Activated T-helper 1 cell treated with Interleukin-2 at 50 U/mL for 16 hours (primary cell): ENCODE results near the gene PARD6A.

Experiments
- DNase-seq: peaks from one replicate; pipeline ENCODE4 v3.0.0-alpha.2; 2020; ENCODE audit warnings: low read depth

PARD6A gene

DNA sequence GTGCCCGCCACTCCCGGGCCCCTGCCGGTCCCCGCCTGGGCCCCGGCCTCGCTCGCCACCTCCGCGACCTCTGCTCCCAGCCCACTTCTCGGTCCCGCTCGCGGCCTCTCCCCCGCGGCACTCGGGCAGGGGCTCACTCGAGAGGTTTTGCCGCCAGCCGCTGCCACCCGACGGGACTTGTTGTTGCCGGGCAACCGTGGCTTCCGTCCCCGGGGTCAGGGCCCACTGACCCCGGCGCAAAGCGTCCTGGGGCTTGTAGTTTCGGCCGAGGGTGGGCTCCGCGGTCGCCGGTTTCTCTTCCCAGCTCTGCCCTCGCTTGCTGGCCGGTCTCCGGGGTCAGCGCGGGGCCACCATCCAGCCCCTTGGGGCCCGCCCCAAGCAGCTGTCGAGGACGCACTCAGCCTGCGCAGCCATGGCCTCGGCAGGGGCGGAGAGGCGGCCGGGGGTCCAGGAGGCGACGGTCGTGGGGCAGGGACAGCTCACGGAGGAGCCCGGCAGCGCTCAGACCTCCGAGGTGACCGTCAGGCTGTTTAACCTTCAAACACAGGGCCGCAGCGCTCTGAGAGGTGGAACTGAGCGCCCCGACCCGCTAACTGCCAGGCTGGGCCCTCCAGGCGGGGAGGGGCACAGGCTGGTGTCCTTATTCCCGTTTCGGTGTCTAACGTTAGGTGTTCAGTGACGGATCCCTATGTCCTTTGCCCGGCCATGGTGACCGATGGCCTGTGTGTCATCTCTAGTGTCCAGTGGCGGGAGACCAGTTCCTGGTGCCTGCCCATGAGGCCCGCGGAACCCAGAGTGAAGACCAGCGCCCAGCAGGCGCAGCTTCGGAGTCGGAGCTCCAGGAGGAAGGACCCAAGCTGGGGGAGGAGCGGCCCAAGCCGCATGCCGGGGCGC is 6.0 kb downstream of the PARD6A start, which contains the start of the genes C16orf86 and ENKD1:
Gene C16orf86 (plus strand): TSS at position 256 of the 894 bp plus-strand sequence. CDS start 157 bp downstream, at position 413.
Gene ENKD1 (minus strand): TSS at position 192 of the 894 bp plus-strand sequence. CDS start 308 bp downstream, outside the sequence.
- peak; percentile 73 for DNase-seq

DNA sequence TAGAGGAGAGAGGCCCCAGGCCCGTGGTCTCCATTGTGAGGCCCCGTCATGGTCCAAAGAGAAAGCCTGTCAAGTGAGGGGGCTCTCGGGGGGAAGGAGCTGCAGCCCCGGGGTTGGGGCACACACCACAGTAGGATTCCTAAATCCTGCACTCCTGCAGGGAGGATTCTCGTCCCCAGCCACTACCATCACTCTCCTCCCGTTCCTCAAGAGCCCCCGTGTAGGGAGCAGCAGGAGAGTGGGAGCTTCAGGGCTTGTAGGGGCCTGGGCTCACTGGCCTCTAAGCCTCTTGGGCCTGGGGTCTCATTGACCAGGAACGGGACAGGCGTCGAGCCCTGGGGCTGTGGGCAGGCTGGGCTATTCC is 6.7 kb downstream of the PARD6A start:
- no peak for DNase-seq

DNA sequence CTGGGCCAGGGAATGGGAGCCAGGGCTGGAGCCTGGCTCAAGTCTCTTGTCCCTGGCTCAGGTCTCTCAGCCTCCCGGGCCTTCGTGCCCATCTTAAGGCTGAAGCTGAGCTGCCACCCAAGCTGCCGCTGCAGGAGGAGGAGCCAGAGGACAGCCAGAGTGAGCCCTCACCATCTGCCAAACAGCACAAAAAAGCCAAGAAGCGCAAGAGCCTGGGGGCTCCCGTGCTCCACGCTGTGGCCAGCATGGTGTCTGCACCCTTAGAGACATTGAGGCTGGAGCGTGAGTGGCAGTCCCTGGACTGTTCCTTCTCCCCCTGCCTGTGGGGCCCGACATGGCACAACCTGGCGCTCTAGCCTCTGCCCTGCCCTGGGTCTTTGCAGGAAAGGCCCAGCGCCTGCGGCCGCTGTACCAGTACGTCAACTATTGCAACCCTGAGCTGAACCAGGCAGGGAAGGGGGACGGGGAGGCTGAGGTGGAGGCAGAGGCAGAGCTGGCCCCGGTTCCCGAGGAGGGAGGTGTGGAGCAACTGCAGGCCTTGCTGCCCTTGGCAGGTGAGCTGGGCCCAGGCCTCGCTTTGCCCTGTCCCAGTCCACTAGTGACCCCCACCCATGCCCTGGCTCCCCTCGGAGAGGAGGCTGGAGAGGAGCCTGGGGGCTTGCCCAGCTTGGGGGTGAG is 7.2 kb downstream of the PARD6A start:
- peak; percentile 71 for DNase-seq

DNA sequence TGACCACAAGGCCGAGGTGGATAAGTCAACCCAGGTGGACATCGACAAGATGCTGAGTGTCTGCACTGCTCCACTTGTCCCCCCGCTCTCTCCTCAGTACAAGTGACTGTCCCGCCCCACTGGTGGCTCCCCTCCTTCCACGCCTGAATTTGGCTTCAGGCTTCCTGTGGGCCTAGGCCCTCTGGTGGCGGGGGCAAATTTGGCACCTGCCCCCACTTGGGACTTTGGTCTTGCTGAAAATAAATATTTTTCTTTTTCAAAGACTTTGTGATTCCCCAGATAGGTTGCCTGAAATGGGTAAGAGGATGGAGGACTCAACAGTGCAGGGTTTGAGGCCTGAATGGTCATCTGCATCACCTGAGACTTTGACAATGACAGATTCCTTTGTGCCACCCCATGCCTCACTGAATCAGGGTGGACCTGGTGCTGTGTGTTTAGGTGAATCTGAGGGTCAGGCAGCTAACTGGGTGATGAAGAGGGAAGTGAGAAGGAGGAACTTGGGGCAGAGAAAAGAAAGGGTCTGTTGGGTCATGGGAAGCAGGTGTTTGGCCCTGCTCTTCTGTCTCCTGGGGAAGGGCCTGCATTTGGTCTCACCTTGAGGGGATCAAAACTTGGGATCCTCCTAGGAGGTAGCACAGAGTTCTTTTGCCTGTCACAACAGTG is 7.9 kb downstream of the PARD6A start:
- DNase-seq: no peak

DNA sequence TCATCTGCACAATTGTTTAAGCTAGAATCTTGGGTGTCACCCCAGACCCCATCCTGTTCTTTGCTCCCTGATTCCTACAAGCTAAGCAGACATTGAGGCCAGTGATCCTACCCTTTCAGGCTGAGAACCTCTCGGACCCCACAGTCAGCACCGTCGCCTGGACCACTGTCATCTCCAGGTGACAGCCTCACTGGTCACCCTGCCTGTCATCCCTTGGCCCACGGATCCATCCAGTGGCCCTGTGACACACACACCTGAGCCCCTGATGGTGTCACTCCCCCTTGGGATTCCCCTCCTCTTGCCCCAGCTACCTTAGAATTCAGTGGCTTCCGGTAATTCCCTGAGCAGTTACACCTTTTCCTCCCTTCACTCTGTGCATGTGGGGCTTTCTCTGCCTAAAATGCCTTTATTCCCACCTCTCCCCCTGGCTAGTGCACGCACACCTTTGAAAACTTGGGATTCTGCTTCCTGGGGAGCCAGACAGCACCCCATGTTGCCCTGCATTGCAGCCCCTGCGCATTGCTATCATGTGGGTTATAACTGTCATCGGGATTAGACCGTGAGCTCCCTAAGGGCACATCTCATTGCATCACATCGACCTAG is 8.8 kb downstream of the PARD6A start:
- no peak for DNase-seq

DNA sequence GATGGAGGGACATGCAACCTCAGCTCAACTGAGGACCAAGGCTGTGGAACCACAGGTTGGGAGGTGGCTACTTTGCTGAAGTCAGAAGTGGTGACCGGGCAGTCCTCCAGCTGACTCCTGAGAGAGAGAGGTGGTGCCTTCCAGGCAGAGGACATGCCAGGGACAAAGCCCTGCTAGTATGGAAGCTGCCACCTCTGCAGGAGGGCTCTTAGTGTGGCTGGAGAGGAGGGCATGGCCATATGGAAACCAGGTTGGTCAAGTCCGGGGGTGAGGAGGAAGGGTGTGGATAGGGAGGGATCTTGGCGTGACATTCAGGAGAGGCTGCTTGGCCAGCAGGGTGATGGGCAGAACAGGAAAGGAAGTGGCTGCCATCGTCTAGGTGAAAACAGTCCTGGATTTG is 11.5 kb downstream of the PARD6A start:
- no peak for DNase-seq

DNA sequence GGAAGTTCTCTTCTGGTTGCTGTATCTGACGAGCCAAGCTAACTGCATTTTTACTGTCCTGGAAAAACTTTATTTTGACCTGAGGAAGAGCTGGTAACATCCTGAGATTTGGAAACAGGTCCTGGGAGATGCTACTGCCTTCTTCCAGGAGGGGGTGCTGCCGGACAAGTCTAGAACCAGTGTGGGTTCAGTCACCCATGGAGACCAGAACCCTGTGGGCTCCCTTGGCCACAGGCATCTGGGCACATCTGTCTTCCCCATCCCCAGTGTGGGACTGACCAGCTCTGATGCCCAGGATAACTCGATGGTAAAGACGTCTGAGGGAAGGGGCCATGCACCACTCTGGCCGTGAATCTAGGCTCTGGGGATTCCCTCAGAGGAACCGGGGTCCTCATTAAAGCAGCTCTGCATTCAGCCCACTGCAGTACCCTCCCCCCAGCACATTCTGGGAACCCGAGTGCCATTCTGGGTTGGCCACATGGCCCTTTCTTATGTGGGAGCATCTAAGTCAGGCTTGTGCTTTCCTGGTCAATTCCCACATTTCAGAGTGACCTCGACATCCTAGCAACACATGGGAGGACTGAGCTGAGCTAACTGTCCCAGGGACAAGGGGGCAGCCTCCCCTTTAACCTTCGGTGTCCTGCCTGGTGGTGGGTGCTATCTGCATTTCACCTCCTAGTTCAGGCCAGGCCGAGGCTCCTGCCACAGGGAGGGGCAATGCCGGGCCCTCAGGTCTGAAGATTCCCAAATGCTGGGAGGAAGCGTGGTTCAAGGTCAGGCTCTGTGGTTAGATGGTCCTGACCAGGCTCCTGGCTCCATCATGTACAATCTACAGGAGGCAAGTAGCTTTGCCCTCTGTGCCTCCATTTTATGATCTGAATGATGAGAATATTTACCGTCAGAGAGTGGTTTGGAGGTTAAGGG is 12.2 kb downstream of the PARD6A start:
- DNase-seq: no peak

DNA sequence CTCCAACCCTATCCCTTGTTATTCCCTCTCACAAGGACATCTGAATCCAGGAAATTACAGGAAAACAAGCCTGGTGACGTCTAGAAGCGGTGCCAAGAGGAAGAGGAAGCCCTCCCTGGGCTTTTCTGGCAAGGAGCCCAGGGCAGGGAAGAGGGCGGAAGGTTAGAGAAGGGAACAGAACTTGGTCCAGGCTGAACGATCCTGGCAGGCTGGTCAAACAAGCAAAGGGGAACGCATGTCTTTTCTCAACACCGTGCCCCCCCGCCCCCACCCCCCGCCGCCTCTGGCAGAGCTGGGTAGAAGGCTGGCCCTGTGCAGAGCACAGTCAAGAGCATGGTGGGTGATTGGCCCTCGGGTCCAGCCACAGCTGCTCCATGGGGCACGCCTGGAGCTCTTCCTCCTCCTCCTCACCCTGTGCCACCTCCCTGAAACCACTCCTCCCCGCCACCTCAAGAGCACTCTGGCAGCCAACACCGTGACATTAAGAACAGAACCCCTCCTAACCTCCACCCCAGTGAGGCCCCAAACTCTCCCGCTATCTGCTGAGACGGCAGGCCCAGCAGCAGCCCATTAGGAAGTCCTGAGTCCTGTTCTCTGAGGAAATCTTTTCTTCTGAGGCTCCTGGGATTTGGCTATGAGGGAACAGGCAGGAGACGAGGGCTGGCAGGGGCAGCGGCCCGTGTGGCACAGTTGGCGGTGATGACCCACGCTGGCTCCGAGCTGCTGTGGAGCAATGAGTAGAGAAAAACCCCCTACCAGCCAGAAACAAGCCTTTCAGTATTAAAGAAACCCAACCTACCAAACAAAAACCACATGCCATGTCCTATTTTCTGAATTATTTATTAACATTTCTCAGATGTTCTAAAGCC is 13.2 kb downstream of the PARD6A start:
- no peak for DNase-seq

DNA sequence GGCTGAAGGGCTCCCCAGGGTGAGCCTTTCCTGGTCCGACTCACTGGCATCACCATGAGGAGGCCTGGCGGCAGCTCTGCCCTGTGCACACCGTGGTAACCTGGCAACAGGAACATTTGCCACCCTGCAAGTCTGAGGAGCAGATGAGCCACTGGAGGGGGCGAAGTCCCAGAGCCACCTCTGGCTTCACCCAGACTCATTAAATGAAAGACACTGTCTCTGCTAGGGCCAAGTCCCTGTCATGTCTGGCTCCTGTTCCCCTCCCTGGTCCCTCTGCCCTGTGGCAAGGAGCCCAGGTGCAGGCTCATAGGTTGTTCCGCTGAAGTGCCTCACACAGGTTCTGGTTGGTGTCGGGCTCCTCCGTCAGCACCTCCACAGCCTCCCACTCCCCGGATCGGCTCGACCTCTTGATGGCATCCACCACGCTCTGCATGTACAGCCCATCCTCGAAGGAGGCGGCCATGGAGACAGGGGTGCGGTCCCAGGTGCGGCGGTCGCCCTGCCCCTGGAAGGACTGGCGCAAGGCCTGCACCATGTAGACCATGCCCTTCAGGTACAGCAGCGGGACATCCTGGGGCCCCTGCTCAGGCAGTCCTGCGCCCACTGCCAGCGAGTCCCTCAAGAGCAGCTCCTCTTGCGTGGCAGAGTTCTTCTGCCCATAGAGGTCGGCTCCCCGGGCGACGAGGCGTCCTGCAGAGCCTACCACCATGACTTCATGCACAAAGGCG is 14.3 kb downstream of the PARD6A start:
- no peak for DNase-seq

DNA sequence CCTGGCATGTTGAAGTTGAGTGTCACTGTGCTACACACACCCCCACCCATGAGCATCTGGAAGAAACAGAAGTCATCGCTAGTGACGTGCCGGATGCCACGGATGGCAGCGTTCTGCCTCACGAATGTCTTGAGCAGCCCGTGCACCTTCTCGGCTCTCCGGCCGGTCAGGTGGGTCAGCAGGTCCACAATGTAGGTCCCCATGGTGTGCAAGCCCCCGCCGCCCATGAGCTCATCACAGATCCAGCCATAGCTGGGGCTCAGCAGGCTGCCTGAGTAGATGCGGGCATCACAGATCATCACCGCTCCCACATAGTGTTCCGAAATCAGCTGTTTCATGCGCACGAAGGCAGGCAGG is 14.8 kb downstream of the PARD6A start:
- no peak for DNase-seq

DNA sequence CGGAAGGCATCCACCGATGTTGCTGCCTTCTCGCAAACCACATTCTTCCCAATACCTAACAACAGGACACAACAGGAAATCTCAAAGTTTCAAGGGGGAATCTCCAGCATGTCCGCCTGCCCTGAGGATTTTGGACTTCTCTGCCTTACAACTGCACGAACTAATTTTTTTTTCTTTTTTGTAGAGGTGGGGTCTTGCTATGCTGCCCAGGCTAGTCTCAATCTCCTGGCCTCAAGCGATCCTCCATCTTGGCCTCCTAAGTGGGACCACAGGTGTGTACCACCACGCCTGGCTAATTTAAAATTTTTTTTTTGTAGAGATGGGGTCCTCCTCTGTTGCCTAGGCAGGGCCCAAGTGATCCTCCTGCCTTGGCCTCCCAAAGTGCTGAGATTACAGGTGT is 15.2 kb downstream of the PARD6A start:
- no peak for DNase-seq

DNA sequence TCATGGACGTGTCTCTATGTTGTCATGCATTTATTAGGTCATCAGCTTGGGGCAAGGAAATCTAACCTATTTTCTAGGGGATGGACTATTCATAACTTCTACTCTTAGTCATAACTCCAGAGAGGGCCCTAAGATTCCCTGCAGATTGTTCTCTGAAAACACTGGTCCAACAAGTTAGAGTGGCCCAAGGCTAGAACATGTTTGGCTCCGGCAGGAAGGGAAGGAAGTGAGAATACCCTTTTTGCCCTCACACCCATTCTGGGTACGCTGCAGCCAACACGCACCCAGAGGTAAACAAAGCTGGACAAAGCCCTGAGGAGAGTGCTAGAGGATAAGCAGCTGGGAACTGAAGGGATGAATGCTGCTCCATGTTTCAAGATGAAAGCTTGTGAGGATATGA is 15.8 kb downstream of the PARD6A start:
- no peak for DNase-seq

DNA sequence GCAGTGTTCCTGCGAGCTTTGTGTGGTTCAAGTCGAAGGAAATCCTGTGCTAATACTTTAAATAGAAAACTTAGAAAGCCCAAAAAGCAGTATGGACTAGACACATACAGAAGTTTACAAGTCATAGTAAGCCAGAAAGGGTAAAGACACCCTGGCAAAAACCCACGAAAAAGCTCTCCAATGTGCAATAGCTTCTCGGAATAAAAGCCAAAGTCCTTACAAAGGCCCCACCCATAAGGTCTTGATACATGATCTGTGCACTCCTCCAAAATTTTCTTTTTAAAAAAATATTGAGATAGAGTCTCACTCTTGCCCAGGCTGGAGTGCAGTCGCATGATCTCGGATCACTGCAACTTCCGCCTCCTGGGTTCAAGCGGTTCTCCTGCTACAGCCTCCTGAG is 16.2 kb downstream of the PARD6A start:
- no peak for DNase-seq

DNA sequence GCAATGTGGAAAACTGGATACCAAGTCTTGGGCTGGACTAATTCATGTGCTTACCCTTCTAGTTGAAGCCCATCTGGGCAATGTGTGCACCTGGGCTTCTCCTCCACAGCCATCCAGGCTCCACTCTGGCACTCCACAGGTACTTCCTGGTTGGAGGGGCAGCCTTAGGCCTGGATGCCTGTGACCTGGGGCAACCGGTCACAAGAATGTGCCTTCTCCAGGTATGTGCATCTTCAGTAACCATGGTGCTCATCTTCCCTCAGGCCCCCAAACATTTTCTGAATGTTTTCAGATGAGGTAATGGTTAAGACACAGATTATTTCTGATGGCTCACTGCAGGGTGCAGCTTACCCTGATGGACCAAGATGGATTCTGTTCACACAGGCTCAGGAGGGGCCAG is 17.0 kb downstream of the PARD6A start:
- DNase-seq: no peak

DNA sequence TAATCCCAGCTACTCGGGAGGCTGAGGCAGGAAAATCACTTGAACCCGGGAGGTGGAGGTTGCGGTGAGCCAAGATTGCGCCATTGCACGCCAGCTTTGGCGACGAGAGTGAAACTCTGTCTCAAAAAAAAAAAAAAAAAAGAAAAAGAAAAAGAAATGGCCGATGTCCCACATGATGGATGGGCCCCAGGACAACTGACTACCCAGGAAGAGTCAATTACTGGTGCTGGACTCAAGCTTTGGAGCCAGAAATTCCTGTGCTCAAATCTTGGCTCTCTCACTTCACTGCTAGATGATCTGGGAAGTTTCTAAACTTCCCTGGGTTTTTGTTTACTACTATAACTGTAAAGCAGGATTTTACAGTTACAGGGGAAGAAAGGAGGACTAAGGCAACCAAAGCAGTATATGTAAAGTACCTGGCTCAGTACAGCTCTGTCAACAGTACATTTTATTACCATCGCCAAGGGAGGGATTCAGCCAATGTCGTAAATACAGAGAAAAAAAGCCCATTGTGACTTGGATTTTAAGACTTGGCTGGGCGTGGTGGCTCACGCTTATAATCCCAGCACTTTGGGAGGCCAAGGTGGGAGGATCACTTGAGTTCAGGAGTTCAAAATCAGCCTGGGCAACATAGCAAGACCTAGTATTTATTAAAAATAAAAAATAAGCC is 17.7 kb downstream of the PARD6A start:
- DNase-seq: no peak

DNA sequence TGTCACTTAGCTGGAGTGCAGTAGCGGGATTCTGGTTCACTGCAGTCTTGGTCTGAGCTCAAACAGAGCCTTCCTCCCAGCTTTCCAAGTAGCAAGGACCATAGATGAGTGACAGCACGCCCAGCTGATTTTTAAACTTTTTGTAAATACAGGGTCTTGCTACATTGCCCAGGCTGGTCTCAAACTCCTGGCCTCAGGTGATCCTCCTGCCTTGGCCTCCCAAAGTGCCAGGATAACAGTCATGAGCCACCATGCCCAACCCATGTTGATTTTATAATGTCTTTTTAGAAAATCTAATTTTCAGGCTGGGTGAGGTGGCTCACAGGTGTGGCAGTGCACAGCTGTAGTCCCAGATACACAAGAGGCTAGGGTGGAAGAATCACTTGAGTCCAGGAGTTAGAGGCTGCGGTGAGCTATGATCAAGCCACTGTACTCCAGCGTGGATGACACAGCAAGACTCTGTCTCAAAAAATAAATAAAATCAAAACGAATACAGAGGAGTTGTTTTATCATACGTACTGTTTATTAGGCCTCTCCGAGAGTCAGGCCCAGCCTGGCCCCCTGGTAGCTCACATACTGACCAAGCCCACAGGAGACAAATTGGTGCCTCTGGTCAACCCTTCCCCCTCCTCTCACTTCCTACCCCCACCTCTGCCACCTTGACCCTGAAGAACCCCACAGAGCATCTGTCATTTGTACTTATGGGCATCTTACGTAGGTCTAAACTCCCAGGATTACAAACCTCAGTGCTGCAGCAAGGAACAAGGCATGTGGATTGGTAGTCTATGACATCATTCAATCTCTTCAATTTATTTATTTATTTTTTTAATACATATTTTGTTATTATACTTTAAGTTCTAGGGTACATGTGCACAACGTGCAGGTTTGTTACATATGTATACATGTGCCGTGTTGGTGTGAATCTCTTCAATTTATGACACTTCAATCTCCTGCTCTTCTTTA is 19.5 kb downstream of the PARD6A start:
- no peak for DNase-seq

DNA sequence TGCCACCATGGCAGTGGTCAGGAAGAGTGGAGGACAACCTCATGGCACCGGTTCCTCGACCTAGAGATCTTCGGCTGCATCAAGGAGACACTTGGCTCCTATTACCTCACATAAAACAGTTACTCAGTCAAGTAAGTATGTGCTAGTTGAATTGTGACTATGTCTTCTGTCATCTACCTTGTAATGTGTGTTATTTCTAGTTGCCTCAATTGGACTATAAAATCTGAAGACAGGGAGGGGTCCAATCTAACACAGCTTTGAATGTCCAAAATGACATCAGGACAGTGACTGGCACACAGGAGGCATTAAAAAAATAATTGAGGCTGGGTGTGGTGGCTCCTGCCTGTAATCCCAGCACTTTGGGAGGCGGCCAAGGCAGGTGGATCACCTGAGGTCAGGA is 23.0 kb downstream of the PARD6A start:
- DNase-seq: no peak
